SK-N-SH (cell line): Measurements from ENCODE around the gene CNTNAP2. TPM values are rescaled to one million over a fixed set of nuclear protein-coding genes. Genes with fewer than 3 reads are reported as not detected.

Source experiments
- CTCF ChIA-PET: fragments of 300-600, 350-600 bp; formaldehyde crosslinking; extraction: SDS; loops from one replicate; lab custom pipeline; 2021; lab: Yijun Ruan, JAX
- POLR2A ChIA-PET: fragments of 350-600 bp; sonication (Branson Sonifier 250); formaldehyde crosslinking; extraction: SDS; loops from one replicate; lab custom pipeline; 2020; ENCODE audit warnings: antibody characterized with exemption, inconsistent platforms; lab: Yijun Ruan, JAX
- DNase-seq: peaks from one replicate; pipeline ENCODE4 v3.0.0; 2012
- H2AFZ ChIP-seq: fragments of 200-600 bp; sonication (generic); 2 replicates; pipeline ENCODE4 v1.8.1; 2016; ENCODE audit warnings: antibody characterized with exemption, mild to moderate bottlenecking, low read depth
- H3F3A ChIP-seq: fragments of 200-600 bp; sonication (generic); replicated peaks from 2 replicates; pipeline ENCODE3; 2016; ENCODE audit warnings: antibody characterized with exemption, mild to moderate bottlenecking; ENCODE audit not compliant: insufficient read depth
- H3K27ac ChIP-seq, 2 experiments: fragments of 200-500 bp in 1 of 2; fragments of 200-600 bp in 1 of 2; sonication (Bioruptor generic) in 1 of 2; sonication (generic), shearing (Covaris generic) in 1 of 2; 2 replicates each; pipeline versions ENCODE4 v1.5.1 to v1.6.1; 2014 to 2016; ENCODE audit warnings: low read depth in 2 of 2, inconsistent platforms in 1 of 2, low read length in 1 of 2, mild to moderate bottlenecking in 1 of 2, mixed read lengths in 1 of 2
- H3K27me3 ChIP-seq: fragments of 200-600 bp; sonication (generic), shearing (Covaris generic); 2 replicates; pipeline ENCODE4 v1.6.1; 2016; ENCODE audit warnings: mixed run types; ENCODE audit not compliant: insufficient read depth
- H3K36me3 ChIP-seq, 2 experiments: fragments of 200-500 bp in 1 of 2; fragments of 200-600 bp in 1 of 2; sonication (Bioruptor generic) in 1 of 2; sonication (generic) in 1 of 2; replicated peaks in 1 of 2; 2 replicates each; pipeline versions ENCODE3 to v1.5.1; 2014 to 2016; ENCODE audit warnings: low read length in 1 of 2, mild to moderate bottlenecking in 1 of 2; ENCODE audit not compliant: insufficient read depth in 2 of 2, control insufficient read depth in 1 of 2
- H3K4me1 ChIP-seq, 2 experiments: fragments of 200-500 bp in 1 of 2; fragments of 200-600 bp in 1 of 2; sonication (Bioruptor generic) in 1 of 2; sonication (generic), shearing (Covaris generic) in 1 of 2; 2 replicates each; pipeline versions ENCODE4 v1.5.1 to v1.6.1; 2014 to 2016; ENCODE audit warnings: low read depth in 1 of 2, low read length in 1 of 2, mixed run types in 1 of 2; ENCODE audit not compliant: insufficient read depth in 2 of 2, control insufficient read depth in 1 of 2
- H3K4me2 ChIP-seq: fragments of 200-600 bp; sonication (generic), shearing (Covaris generic); 2 replicates; pipeline ENCODE4 v1.6.1; 2017; ENCODE audit warnings: mixed run types
- H3K4me3 ChIP-seq, 2 experiments: fragments of 200-500 bp in 1 of 2; fragments of 200-600 bp in 1 of 2; sonication (Bioruptor generic) in 1 of 2; sonication (generic), shearing (Covaris generic) in 1 of 2; 2 replicates each; pipeline versions ENCODE4 v1.5.1 to v1.8.1; 2014 to 2016; ENCODE audit warnings: low read depth in 2 of 2, inconsistent platforms in 1 of 2, low read length in 1 of 2, mild to moderate bottlenecking in 1 of 2, mixed read lengths in 1 of 2, moderate library complexity in 1 of 2
- H3K79me2 ChIP-seq: fragments of 200-600 bp; sonication (generic); 2 replicates; pipeline ENCODE4 v1.8.1; 2017; ENCODE audit warnings: mild to moderate bottlenecking; ENCODE audit not compliant: insufficient read depth
- H3K9ac ChIP-seq: fragments of 200-600 bp; sonication (generic); 2 replicates; pipeline ENCODE4 v1.6.1; 2017; ENCODE audit warnings: mixed run types
- H3K9me2 ChIP-seq: fragments of 200-600 bp; sonication (generic); 2 replicates; pipeline ENCODE4 v1.6.1; 2017; ENCODE audit warnings: mixed run types
- H3K9me3 ChIP-seq: fragments of 200-600 bp; sonication (generic); 2 replicates; pipeline ENCODE4 v1.6.1; 2017; ENCODE audit warnings: mixed run types, mild to moderate bottlenecking, moderate library complexity
- H4K20me1 ChIP-seq: fragments of 200-600 bp; sonication (generic); 2 replicates; pipeline ENCODE4 v1.6.1; 2017; ENCODE audit warnings: mild to moderate bottlenecking, mixed run types; ENCODE audit not compliant: insufficient read depth
- CHD2 ChIP-seq: fragments of 150-350 bp; IDR thresholded peaks from 2 replicates; pipeline ENCODE4 v1.6.1; 2018; ENCODE audit warnings: low read length; ENCODE audit not compliant: partially characterized antibody
- CTCF ChIP-seq: fragments of 200-600 bp; sonication (generic); IDR thresholded peaks from 2 replicates; pipeline ENCODE4 v1.6.1; 2017; ENCODE audit warnings: antibody characterized with exemption, mild to moderate bottlenecking, moderate library complexity
- EP300 ChIP-seq, 2 experiments: IDR thresholded peaks; 2 replicates each; pipeline versions ENCODE4 v1.4.0 to v1.6.1; 2012; ENCODE audit warnings: borderline replicate concordance in 1 of 2, low read depth in 1 of 2, low read length in 1 of 2
- EZH2phosphoT487 ChIP-seq: fragments of 200-600 bp; sonication (generic); IDR thresholded peaks from 2 replicates; pipeline ENCODE4 v1.6.1; 2017; ENCODE audit warnings: low read depth, mixed run types, mild to moderate bottlenecking, antibody characterized with exemption, moderate library complexity, borderline replicate concordance
- FOXM1 ChIP-seq: IDR thresholded peaks from 2 replicates; pipeline ENCODE4 v1.4.0; 2012; ENCODE audit warnings: low read depth, mild to moderate bottlenecking
- GATA2 ChIP-seq: sonication (generic); formaldehyde crosslinking; IDR thresholded peaks from 2 replicates; pipeline ENCODE4 v1.5.0; 2020; ENCODE audit warnings: mild to moderate bottlenecking, missing genetic modification reagents
- MAX ChIP-seq: IDR thresholded peaks from 2 replicates; pipeline ENCODE4 v1.4.0; 2012; ENCODE audit warnings: low read depth
- MXI1 ChIP-seq: IDR thresholded peaks from 2 replicates; pipeline ENCODE4 v1.6.1; 2012; ENCODE audit warnings: mild to moderate bottlenecking, low read depth, low read length, improper control_type of control experiment
- NRF1 ChIP-seq: IDR thresholded peaks from 2 replicates; pipeline ENCODE4 v1.6.1; 2012; ENCODE audit warnings: low read depth, mild to moderate bottlenecking, low read length
- PBX3 ChIP-seq: IDR thresholded peaks from 2 replicates; pipeline ENCODE4; 2012
- RFX5 ChIP-seq: IDR thresholded peaks from 2 replicates; pipeline ENCODE4 v1.6.1; 2012; ENCODE audit warnings: mild to moderate bottlenecking, improper control_type of control experiment, low read length
- RXRA ChIP-seq: IDR thresholded peaks from 2 replicates; pipeline ENCODE4 v1.4.0; 2012; ENCODE audit warnings: low read depth, mild to moderate bottlenecking, borderline replicate concordance
- SIN3A ChIP-seq: IDR thresholded peaks from 2 replicates; pipeline ENCODE4 v1.6.1; 2012; ENCODE audit warnings: low read depth, mild to moderate bottlenecking, low read length, moderate library complexity, borderline replicate concordance
- SMC3 ChIP-seq: IDR thresholded peaks from 2 replicates; pipeline ENCODE4 v1.6.1; 2012; ENCODE audit warnings: low read depth, low read length, improper control_type of control experiment
- TCF12 ChIP-seq: IDR thresholded peaks from 2 replicates; pipeline ENCODE4 v1.4.0; 2012
- ZBTB33 ChIP-seq: IDR thresholded peaks from 2 replicates; pipeline ENCODE4 v1.4.0; 2012; ENCODE audit warnings: low read depth, borderline replicate concordance
- WGBS: methylation state at CpG from one replicate; pipeline ENCODE4 v1.1.6; 2017; ENCODE audit warnings: low lambda C conversion rate; 5-methylcytosine and 5-hydroxymethylcytosine counted together
- polyA plus RNA-seq, 3 experiments: library from polyadenylated mRNA; depleted of rRNA; stranded (reverse); fragments of >200 nt; gene quantifications; 2 replicates each; pipeline ENCODE4 v1.2.3, GENCODE V29; 2012

Gene CNTNAP2
- polyA plus RNA-seq, 1 of the 3 experiments (the other 2 are of a cell fraction) = 3.4 TPM

GRCh38 chr7:146262527-146262926 lies 145.9 kb downstream of the CNTNAP2 start (continued):
- TF ChIP-seq PBX3 = no peak

DNA sequence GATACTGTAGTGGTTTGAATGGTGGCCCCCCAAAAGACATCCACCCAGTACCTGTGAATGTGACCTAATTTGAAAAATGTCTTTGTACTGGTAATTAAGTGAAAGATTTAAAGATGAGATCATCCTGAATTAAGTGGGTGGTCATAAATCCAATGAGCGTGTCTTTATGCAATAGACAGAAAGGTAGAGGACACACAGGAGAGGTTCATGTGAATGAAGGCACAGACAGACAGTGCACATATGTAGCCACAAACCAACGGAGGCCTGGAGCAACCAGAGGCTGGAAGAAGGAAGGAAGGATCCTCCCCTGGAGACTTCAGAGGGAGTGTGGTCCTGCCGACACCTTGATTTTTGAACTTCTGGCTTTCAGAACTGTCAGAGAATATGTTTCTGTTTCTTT lies 160.3 kb downstream of the CNTNAP2 start:
- Histone ChIP-seq H2AFZ (no peak overlapping the region), H3K27ac (peak overlapping the region in 1 of 2 experiments; percentile 33; a peak in 1 of 4 replicates), H3K27me3 (no peaks in the 10 kb centered on the region), H3K36me3 (no peaks in the 10 kb centered on the region), H3F3A (no peaks in the 10 kb centered on the region), H3K9ac (no peak overlapping the region), H3K9me2 (no peaks in the 10 kb centered on the region), H3K4me3 (no peak overlapping the region), H4K20me1 (no peaks in the 10 kb centered on the region), H3K4me2 (no peak overlapping the region; the same call in 1 of the 2 replicates), H3K79me2 (no peaks in the 10 kb centered on the region), H3K4me1 (peaks cover 0 to 6% of the 10 kb centered on the region in 2 experiments; a peak in 2 of 4 replicates), H3K9me3 (no peaks in the 10 kb centered on the region)
- ChIA-PET POLR2A (no interaction called here), CTCF (no interaction called here)
- DNase-seq = no peak
- WGBS = 52% methylated on average over 3 of the region's 3 CpGs
- TF ChIP-seq SMC3 = no peak
- no peak for TF ChIP-seq MAX

- ChIA-PET CTCF (no interaction called here), POLR2A (no interaction called here)
- Histone ChIP-seq H3K4me2 (no peak overlapping the region), H3K79me2 (no peaks in the 10 kb centered on the region), H4K20me1 (no peaks in the 10 kb centered on the region), H3K9me2 (no peaks in the 10 kb centered on the region), H3K36me3 (no peaks in the 10 kb centered on the region), H3K27ac (no peak overlapping the region), H2AFZ (no peak overlapping the region), H3K9me3 (no peaks in the 10 kb centered on the region), H3K27me3 (no peaks in the 10 kb centered on the region), H3K4me1 (no peaks in the 10 kb centered on the region; a peak in 2 of 4 replicates), H3F3A (no peaks in the 10 kb centered on the region), H3K9ac (no peak overlapping the region), H3K4me3 (no peak overlapping the region)
- DNase-seq = no peak
- TF ChIP-seq GATA2 (CRISPR knock-in tag) (no peak), FOXM1 (no peak), CHD2 (no peak), MXI1 (no peak)
- WGBS = 59% methylated on average over 3 of the region's 3 CpGs
These were observed 168.8 kb downstream of the CNTNAP2 start for GRCh38 chr7:146285418-146285817.

GRCh38 chr7:146290746-146291145 lies 174.1 kb downstream of the CNTNAP2 start:
- POLR2A ChIA-PET = no interaction called here
- peaks cover 0 to 2% of the 10 kb centered on the region in 2 experiments; a peak in 1 of 4 replicates for H3K4me1 ChIP-seq
- WGBS = 70% methylated on average over 3 of the region's 3 CpGs
- no peak for TF ChIP-seq CTCF
- no peak for TF ChIP-seq EP300 (IDR thresholded peaks at IDR 0.05; ENCODE audit: borderline replicate concordance in 1 of 2, low read depth in 1 of 2, low read length in 1 of 2)
- TF ChIP-seq EZH2phosphoT487 = no peak
- no peak for TF ChIP-seq RXRA
- TF ChIP-seq ZBTB33 = no peak
- TF ChIP-seq SMC3 = no peak
- TF ChIP-seq NRF1 = no peak
- TF ChIP-seq RFX5 = no peak
- no peak for TF ChIP-seq MXI1
- TF ChIP-seq TCF12 = no peak
- no peak for TF ChIP-seq SIN3A

More at GRCh38 chr7:146290746-146291145, 174.1 kb downstream of the CNTNAP2 start:
- no peak overlapping the region for H3K4me3 ChIP-seq
- no peak overlapping the region for H3K4me2 ChIP-seq
- CTCF ChIA-PET = interaction anchor here (0.6 to 1.0 kb wide), 2 partner anchors 20 to 1995 kb away, joined by 3 to 4 read pairs; no protein-coding TSS in a partner anchor
- no peaks in the 10 kb centered on the region for H3K27me3 ChIP-seq
- H3K9ac ChIP-seq = no peak overlapping the region
- no peaks in the 10 kb centered on the region for H3K36me3 ChIP-seq
- H3K27ac ChIP-seq = no peak overlapping the region
- H3K9me3 ChIP-seq = no peaks in the 10 kb centered on the region
- DNase-seq = no peak
- H2AFZ ChIP-seq = no peak overlapping the region
- no peaks in the 10 kb centered on the region for H3K9me2 ChIP-seq
- H3F3A ChIP-seq = no peaks in the 10 kb centered on the region
- H4K20me1 ChIP-seq = no peaks in the 10 kb centered on the region
- H3K79me2 ChIP-seq = no peaks in the 10 kb centered on the region
